ENCODE measurements around the gene CCDC88B.

CCDC88B gene

GRCh38 chr11:64360448-64360921 is 20.5 kb downstream of the CCDC88B start:
- peak; percentile 67 to 75 (median 69) for DNase-seq

GRCh38 chr11:64361659-64362058 is 21.7 kb downstream of the CCDC88B start:
- no peak for DNase-seq

- no peak for DNase-seq
Measured at GRCh38 chr11:64362339-64362738, 22.3 kb downstream of the CCDC88B start.

GRCh38 chr11:64364435-64364834 is 24.4 kb downstream of the CCDC88B start:
- DNase-seq = no peak

GRCh38 chr11:64364911-64365310 is 24.9 kb downstream of the CCDC88B start:
- DNase-seq = no peak

- no peak for DNase-seq
Measured at GRCh38 chr11:64366751-64367150, 26.7 kb downstream of the CCDC88B start.

GRCh38 chr11:64367931-64368672 is 28.1 kb downstream of the CCDC88B start:
- no peak for DNase-seq

- no peak for DNase-seq
Measured at GRCh38 chr11:64368673-64369074, 28.7 kb downstream of the CCDC88B start.

GRCh38 chr11:64369440-64370421 is 29.7 kb downstream of the CCDC88B start:
- no peak for DNase-seq

GRCh38 chr11:64371201-64371600 is 31.2 kb downstream of the CCDC88B start:
- no peak for DNase-seq

- DNase-seq = no peak
Measured at GRCh38 chr11:64372021-64372420, 32.0 kb downstream of the CCDC88B start.

GRCh38 chr11:64372802-64373597 is 33.0 kb downstream of the CCDC88B start:
- DNase-seq = no peak

- DNase-seq = peak in 1 of 3 donors; percentile 40
Measured at GRCh38 chr11:64373598-64373974, 33.6 kb downstream of the CCDC88B start.

- no peak for DNase-seq
Measured at GRCh38 chr11:64376071-64376470, 36.1 kb downstream of the CCDC88B start.

GRCh38 chr11:64378335-64378880 is 38.4 kb downstream of the CCDC88B start:
- no peak for DNase-seq

- no peak for DNase-seq
Measured at GRCh38 chr11:64379160-64379559, 39.2 kb downstream of the CCDC88B start.

- no peak for DNase-seq
Measured at GRCh38 chr11:64379817-64380709, 40.1 kb downstream of the CCDC88B start.

- no peak for DNase-seq
Measured at GRCh38 chr11:64381350-64381749, 41.3 kb downstream of the CCDC88B start.

- DNase-seq = no peak
Measured at GRCh38 chr11:64382047-64382446, 42.0 kb downstream of the CCDC88B start.

- no peak for DNase-seq
Measured at GRCh38 chr11:64382586-64382985, 42.6 kb downstream of the CCDC88B start.

- no peak for DNase-seq
Measured at GRCh38 chr11:64383580-64383979, 43.6 kb downstream of the CCDC88B start.

Measured in suppressor macrophage treated with lipopolysaccharide for 1 hour (primary cell).